ENCODE measurements around the gene GPD1. TPM values are rescaled to one million over a fixed set of nuclear protein-coding genes. Genes with fewer than 3 reads are reported as not detected.

The GPD1 gene
- total and polyA plus RNA-seq, 10 of the 15 experiments (the other 5 are each of a cell fraction or from before 2014, with no cell fraction given), result 0.04 to 0.61 (median 0.26) TPM; not detected in 1

GRCh38 chr12:50100561-50100960 lies 3.2 kb upstream of the GPD1 start:
- no peak overlapping the region for H2AFZ ChIP-seq (ENCODE audit: control insufficient read depth, low read depth, low read length)
- H3K79me2 ChIP-seq (ENCODE audit: control insufficient read depth, insufficient read depth, low read length), result no peaks in the 10 kb centered on the region
- BruUV-seq (replicated peaks), result no TSS peak
- 92% methylated on average over 3 of the region's 3 CpGs for WGBS (ENCODE audit: insufficient coverage, insufficient replicate concordance, low lambda C conversion rate, missing lambda C conversion rate)
- no peaks in the 10 kb centered on the region for H3K4me1 ChIP-seq (ENCODE audit: control insufficient read depth, insufficient read depth, low read length)
- no peak overlapping the region for H3K4me3 ChIP-seq
- ChIA-PET POLR2A (no interaction called here), SMC1A (ENCODE audit: uncharacterized antibody, unreplicated experiment) (no interaction called here), CTCF (interaction anchor here (0.5 to 4.5 kb wide), 6 partner anchors 11 to 1167 kb away, joined by 3 to 40 read pairs (median 4); partner anchors contain the start of gene COX14), RAD21 (ENCODE audit: unreplicated experiment) (interaction anchor here (1.0 to 1.4 kb wide), 2 partner anchors 10 to 11 kb away, joined by 4 to 5 read pairs; partner anchors contain the start of gene COX14)
- no peak overlapping the region for H3K27ac ChIP-seq (ENCODE audit: control insufficient read depth, insufficient read depth)
- no peaks in the 10 kb centered on the region for H3K9me3 ChIP-seq (replicated peaks; ENCODE audit: control insufficient read depth, insufficient read depth, low read length)
- intact Hi-C loops (cut with micrococcal nuclease; ENCODE audit: unreplicated experiment), result no loop called here
- no peak overlapping the region for H3K9ac ChIP-seq (ENCODE audit: control insufficient read depth, insufficient read depth, low read length)
- FAIRE-seq (no peak), ATAC-seq (no peak), DNase-seq (ENCODE audit: low read depth, low spot score) (no peak)
- no peaks in the 10 kb centered on the region for H4K20me1 ChIP-seq (ENCODE audit: control insufficient read depth, insufficient read depth)
- in situ Hi-C loops (cut with MboI), result no loop called here
- H3K4me2 ChIP-seq (ENCODE audit: control insufficient read depth, insufficient read depth), result no peak overlapping the region
- no peaks in the 10 kb centered on the region for H3K27me3 ChIP-seq (replicated peaks in 1 of 2; ENCODE audit: control insufficient read depth in 2 of 2, insufficient read depth in 2 of 2, low read length in 1 of 2)
- TF ChIP-seq PBX3 (IDR thresholded peaks at IDR 0.05; ENCODE audit: insufficient replicate concordance, low read depth, low read length) (no peak), CHD4 (IDR thresholded peaks at IDR 0.05) (no peak), RAD21 (IDR thresholded peaks at IDR 0.05; ENCODE audit: insufficient read depth, low read depth, low read length) (no peak), MAX (IDR thresholded peaks at IDR 0.05; ENCODE audit: low read depth, low read length) (no peak), CUX1 (IDR thresholded peaks at IDR 0.05; ENCODE audit: insufficient replicate concordance, low read depth, low read length) (no peak), ASH2L (IDR thresholded peaks at IDR 0.05; ENCODE audit: borderline replicate concordance, low read depth) (no peak), MXI1 (IDR thresholded peaks at IDR 0.05; ENCODE audit: low read depth, low read length) (no peak), HDAC2 (IDR thresholded peaks at IDR 0.05) (no peak), FOXK2 (IDR thresholded peaks at IDR 0.05) (no peak), MEF2B (IDR thresholded peaks at IDR 0.05; ENCODE audit: partially characterized antibody, poor library complexity, severe bottlenecking) (no peak), STAT1 (conservative IDR thresholded peaks at IDR 0.05) (no peak), BCLAF1 (IDR thresholded peaks at IDR 0.05) (no peak)
- H3K36me3 ChIP-seq (ENCODE audit: control insufficient read depth in 2 of 2, insufficient read depth in 2 of 2, low read length in 1 of 2), result peaks cover 23 to 29% of the 10 kb centered on the region in 2 experiments

Data from GM12878 (cell line).